HepG2 (cell line): ENCODE measurements around the gene SPSB2.

Experiments used
- FOXM1 ChIP-seq: sonication (generic); formaldehyde crosslinking; IDR thresholded peaks from 2 replicates; pipeline ENCODE4 v1.5.0; 2020; ENCODE audit warnings: missing genetic modification reagents
- IKZF1 ChIP-seq: fragments of 450-650 bp; IDR thresholded peaks from 2 replicates; pipeline ENCODE4 v1.7.1; 2016
- PHF21A ChIP-seq: sonication (generic); formaldehyde crosslinking; IDR thresholded peaks from 2 replicates; pipeline ENCODE4 v1.5.0; 2020; ENCODE audit warnings: mild to moderate bottlenecking, missing genetic modification reagents
- TF ChIP-seq, protein P1 (sequence below): sonication (generic); formaldehyde crosslinking; IDR thresholded peaks from 2 replicates; pipeline ENCODE4 v1.5.0; 2020; ENCODE audit warnings: mild to moderate bottlenecking, missing genetic modification reagents, moderate library complexity

DNA sequence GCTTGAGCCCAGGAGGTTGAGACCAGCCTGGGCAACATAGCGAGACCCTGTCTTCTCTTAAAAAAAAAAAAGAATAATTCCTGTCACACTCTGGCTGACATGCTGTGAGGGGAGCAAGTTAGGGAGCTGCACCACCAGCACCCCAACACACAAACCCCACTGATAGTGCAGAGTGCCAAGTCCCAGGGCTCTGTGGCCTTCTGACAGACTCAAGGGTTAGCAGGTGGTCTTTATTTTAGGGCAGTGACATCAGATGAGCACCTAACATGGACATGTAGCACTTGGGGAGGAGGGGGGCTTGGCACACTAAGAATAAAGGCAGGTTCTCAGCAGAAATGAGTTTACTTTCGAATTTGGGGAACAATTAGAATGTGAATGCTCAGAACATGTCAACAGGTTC lies 14.3 kb downstream of the SPSB2 start:
- TF ChIP-seq IKZF1 = no peak
- TF ChIP-seq PHF21A (CRISPR knock-in tag) = no peak
- TF ChIP-seq, protein P1, sequence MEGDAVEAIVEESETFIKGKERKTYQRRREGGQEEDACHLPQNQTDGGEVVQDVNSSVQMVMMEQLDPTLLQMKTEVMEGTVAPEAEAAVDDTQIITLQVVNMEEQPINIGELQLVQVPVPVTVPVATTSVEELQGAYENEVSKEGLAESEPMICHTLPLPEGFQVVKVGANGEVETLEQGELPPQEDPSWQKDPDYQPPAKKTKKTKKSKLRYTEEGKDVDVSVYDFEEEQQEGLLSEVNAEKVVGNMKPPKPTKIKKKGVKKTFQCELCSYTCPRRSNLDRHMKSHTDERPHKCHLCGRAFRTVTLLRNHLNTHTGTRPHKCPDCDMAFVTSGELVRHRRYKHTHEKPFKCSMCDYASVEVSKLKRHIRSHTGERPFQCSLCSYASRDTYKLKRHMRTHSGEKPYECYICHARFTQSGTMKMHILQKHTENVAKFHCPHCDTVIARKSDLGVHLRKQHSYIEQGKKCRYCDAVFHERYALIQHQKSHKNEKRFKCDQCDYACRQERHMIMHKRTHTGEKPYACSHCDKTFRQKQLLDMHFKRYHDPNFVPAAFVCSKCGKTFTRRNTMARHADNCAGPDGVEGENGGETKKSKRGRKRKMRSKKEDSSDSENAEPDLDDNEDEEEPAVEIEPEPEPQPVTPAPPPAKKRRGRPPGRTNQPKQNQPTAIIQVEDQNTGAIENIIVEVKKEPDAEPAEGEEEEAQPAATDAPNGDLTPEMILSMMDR (CRISPR knock-in tag) = no peak
- TF ChIP-seq FOXM1 (CRISPR knock-in tag) = no peak
